Activated CD8-positive, alpha-beta memory T cell treated with anti-CD3 and anti-CD28 coated beads for 24 hours (primary cell): ENCODE data around the gene CLMN.

Experiments used
- DNase-seq: peaks from one replicate; pipeline ENCODE4 v3.0.0-alpha.2; 2020

The CLMN gene

DNA sequence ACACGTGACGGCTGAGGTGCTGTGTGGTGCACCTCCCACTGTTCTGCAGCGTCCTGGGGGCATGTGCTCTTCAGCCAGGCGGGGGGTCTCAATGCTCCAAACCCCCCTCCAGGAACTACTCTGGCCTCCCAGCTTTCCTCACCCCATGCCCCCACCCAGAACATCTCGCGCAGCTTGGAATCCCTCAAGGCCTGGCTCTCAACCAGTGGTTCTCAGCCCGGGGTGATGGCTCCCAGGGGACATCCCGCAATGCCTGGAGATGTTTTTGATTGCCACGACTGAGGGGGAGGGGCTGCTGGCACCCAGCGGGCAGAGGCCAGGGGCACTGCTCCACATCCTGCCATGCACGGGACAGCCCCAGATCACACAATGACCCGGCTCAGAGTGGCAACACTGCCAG lies 83.5 kb downstream of the CLMN start:
- no peak for DNase-seq

DNA sequence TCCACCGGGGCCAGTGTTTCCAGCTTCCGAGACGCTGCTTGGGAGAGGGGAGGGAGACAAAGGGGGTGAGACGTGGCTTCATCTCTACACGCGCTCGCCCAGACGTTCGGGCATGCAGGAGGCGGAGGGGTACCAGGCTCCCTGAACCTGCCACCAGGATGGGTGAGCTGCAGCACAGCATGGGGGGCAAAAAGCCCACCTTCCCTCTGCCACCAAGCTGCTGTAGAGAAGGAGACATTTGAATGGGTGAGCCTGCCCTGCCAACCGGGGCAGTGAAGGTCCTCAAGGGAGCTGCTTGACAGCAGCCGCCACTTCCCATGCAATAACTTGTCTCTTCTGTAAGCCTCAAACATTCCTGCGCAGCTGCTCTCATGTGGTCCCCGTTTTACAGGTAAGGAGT lies 83.9 kb downstream of the CLMN start:
- no peak for DNase-seq

DNA sequence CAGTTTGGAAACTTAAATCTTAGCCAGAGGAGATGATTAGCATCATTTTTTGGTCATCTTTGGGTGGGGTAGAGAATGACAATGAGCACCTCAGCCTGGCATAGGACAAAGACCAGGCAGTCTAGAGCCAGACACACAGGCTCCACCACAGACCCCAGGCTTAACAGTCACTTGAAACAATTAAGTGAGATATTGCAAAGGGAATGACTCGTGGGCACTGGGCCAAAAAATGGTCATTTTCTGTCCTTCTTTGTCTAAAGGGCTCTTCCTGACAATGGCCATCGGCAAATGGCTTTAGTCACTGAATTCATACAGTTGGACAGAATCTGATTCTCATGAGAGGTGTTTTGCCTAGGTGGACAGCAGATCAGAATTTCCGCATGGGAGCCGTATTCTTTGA lies 84.4 kb downstream of the CLMN start:
- DNase-seq: no peak

GRCh38 chr14:95234426-95234825 lies 85.3 kb downstream of the CLMN start:
- DNase-seq: no peak

DNA sequence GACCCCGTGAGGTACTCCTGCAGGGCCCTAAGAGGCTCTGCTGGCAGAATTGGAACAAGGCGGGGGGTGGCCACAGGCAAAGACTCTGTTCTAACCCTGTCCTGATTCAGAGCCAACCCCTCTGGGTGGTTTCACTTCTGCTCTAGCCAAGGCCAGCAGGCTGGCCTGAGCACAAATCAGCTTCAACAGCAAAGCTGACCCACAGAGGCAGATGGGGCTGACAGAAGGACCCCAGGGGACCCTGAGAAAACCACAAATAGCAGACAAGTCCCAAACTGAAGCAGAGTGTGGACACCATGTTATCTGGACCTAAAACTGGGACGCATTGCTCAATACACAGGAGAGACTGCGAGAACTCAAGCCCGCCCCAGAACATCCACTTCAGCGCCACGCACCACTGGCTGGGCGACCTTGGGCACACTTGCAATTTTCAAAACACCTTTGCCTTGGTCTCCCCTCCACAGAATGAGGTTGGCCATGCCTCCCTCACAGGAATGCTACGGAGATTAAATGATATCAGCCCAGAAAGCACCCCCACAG lies 85.9 kb downstream of the CLMN start:
- DNase-seq: no peak

DNA sequence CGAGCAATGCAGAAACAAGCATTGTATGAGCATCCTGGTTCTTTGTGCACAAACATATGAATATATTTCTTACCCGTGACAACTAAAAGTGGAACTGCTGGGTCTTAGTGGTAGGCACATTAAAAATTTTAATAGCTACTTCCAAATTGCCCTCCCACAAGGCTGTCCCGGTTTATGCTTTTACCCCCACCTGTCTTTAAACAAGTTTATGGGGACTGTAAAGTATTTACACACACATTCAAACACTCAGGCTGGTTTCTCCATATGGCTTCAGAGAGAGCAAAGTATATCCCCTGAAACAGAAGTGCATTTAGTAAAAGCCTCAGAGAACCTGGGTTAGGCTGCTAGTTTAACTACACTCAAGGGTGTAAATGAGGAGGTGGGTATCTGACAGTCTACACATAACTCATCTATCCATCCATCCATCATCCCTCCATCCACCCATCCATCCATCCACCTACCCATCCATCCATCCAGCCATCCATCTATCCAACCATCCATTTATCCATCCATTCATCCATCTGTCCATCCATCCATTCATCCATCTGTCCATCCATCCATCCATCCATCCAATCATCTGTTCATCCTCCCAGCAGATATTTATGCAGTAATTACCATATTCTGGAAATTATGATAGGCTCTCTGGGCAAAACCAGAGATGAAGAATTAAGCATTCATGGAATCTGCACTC lies 86.7 kb downstream of the CLMN start:
- no peak for DNase-seq

DNA sequence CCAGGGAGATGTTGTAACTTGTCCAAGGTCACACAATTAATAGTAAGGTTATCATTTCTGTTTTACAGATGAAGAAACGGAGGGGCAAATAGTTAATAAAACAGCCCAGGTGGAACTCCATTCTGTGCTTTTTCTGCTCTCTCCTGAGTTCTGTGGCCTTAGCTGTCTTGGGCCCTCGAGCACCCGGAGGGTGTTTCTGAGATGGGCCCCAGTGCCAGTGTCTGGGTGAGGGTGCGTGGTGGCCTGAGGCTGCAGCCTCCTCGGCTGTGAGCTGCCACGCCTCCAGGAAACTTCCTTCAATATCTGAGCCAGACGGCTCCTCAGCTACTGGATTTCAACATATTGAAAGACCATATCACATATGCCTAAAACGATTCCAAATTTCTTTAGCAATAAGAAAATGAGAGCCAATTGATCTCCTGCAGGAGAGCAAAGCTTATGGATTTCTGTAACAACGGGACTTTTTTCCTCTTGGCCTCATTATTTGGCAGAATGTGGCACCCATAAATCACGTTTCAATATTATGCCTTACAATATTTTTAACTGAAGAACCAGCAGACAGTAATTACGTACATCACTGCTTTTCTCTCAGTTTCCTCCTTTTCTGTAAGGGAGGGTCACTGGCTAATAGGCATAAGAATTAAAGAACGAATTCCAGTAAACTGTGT lies 87.6 kb downstream of the CLMN start:
- DNase-seq: no peak

DNA sequence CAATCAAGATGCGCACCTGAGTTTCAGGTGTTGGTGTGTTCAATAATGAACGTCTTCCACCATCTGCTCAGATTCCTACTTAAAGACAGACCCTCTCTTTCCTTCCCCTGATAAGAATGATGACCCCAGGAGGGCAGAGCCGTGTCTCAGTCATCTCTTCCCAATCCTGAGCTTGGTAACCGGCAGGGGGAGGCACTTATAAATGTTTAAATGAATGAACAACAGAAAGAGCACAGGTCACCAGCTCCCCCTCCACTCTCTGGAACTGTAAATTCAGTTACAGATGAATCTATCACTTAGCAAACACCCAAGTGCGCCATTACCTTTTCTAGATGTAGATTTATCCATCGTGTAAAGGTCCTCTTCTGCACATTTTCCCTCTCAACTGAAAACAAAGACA lies 90.0 kb downstream of the CLMN start:
- DNase-seq: no peak

- DNase-seq: no peak
Observed at GRCh38 chr14:95228240-95228639, 91.5 kb downstream of the CLMN start.

DNA sequence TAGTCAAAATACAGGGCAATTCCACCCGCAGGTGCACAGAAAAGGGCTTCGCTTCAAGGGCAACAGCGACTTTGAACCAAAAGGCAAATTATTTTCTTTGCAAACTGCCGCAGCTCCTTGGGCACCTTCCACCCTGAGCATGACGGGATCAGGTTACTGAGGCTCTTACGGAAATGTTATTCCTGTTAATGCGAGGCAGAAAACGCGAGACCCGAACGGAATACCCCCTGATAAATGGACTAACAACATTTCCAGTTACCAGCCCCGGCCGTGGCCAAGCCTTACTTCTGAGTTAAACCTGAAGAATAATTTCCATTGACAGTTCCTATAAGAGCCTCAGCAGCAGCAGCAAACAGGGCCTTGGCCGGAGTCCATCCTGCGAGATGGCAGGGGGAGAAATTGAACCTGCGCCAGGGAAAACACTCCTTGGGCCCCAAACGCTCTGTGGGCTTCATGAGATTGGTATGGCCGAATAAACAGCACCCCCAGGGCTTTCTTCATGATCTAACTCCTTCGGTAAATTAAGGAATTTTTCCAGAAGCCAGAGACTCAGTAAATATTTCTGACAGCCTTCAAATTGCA lies 92.3 kb downstream of the CLMN start:
- no peak for DNase-seq

GRCh38 chr14:95226801-95227200 lies 92.9 kb downstream of the CLMN start:
- DNase-seq: no peak

GRCh38 chr14:95225251-95225887 lies 94.3 kb downstream of the CLMN start:
- DNase-seq: no peak

DNA sequence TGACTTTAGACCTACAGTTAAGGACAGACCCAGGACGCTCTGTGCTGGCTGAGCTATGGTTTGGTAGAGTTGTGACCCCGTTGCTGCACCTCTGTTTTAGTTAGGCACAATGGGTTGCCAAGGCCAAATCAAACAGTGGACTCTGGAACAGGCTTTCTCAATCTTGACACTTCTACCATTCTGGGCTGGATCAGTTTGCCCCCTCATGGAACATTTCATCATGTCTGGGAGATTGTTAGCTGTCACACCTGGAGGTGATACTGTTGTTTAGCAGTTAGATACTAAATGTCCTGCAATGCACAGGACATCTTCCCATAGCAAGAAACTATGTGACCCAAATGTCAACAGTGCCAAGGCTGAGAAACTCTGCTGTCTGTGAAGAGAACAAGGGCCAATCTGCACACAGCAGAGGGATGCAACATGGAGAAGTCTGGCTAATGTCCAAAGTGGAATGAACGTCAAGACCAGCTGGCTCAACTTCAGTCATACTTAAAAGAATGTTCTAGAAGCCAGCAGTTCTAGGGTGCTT lies 96.8 kb downstream of the CLMN start:
- no peak for DNase-seq

GRCh38 chr14:95222151-95222631 lies 97.5 kb downstream of the CLMN start:
- no peak for DNase-seq

DNA sequence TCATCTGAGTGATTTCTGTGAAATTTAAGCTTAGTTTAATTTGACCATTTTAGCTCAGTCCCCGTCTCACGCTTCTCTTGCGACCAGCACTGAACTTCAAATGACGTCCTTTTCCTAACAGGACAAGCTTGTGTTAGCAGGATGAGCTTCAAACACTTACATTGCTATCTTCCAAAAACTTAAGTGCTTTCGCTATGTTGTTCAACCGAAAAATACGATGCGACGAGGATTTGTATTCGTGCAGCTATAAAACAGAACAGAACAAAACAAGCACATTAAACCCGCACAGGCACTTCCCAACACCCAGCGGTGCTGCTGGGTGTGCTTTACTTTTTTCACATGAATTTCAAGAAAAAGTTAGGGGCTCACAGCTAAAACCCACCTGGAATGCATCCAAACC lies 98.2 kb downstream of the CLMN start:
- DNase-seq: no peak

GRCh38 chr14:95220663-95221231 lies 99.0 kb downstream of the CLMN start:
- no peak for DNase-seq

DNA sequence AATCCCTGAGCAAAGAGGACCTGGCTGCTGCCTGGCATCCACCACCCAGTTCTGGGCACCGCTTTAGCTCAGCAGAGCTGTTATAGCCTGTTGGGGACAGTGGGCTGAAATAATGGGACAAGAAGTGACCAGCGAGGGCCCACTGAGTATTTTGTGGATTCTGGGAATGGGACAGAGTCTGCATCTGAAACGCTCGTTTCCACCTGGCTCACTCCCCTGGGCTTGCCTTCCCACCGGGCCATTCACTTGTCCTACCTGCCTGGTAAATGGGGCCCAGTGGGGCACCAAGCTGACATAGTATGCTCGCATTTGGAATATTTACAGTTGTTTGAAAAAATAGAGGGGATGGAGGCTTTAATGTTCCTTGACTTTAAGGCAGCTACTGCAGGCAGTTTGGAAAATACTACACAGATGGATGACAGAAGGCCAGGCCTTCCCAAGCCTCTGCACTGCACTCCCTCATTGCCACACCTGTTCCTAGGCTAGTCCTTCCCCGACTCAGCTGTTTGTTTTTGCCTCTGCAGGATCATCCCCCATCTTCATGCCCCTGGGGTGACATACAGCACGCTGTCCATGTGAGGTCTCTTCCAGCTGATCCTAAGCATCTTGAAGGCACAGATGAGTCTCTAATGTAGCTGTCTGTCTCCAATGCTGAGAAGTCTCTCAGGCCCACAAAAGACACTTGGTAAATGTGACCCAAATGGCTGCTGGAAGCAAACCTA lies 101.1 kb downstream of the CLMN start:
- DNase-seq: no peak

- DNase-seq: no peak
Observed at GRCh38 chr14:95218006-95218405, 101.7 kb downstream of the CLMN start.

- DNase-seq: no peak
Observed at GRCh38 chr14:95217391-95217900, 102.3 kb downstream of the CLMN start.

- no peak for DNase-seq
Observed at GRCh38 chr14:95216008-95216407, 103.7 kb downstream of the CLMN start.

DNA sequence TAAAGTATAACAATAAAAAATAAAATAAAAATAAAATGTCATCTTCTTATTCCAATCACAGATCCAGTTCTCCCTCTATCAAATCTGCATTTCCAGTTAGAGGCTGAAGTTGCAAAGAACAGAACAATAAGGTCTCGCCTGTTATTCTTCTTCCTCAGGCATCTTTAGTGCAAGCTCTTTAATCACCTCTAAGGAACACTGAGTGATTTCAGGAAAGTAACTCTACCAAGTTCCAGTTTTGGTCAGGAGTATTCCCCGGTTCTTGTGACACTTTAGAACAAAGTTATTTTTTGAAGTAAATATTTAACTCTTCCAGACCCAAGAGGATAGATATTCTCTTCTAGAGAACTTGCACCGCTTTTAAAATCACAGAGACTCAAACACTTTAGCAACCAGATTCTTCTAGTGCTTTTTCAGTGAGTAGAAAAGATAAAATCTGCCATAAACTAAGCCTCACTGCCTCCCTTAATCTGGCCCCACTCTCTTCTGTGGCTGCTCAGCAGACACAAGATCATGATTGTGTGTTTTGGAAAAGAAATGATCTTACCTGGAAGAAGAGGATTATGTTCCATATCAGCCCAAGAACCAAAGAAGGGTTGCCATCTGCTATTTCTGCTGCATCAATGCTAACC lies 104.5 kb downstream of the CLMN start:
- DNase-seq: no peak

DNA sequence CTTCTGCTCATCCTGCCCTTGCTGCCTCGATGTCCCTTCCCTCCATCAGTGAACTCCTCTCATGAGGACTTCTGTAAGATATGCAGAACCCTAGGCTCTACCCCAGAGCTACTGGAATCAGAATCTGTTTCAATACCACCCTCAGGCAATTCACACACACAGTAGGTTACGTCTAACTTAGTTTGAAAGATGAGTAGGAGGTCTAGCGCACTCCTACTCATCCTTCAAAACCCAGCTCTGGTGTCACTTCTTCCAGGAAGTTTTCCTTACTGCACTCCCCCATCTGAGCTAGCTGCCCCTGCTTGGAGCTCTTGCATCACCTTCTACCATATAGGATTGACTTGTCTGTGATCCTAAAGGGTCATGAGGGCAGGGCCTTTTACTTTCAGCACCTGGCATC lies 105.9 kb downstream of the CLMN start:
- no peak for DNase-seq
